Smooth muscle cell (in vitro differentiated cells): ENCODE results near the gene ACSL5. TPM values are rescaled to one million over a fixed set of nuclear protein-coding genes. Genes with fewer than 3 reads are reported as not detected.
"Not testable (repeated sequence)": the region's sequence is repeated elsewhere in the genome, so short reads cannot be mapped to it uniquely, and the experiment has no call there.

Source experiments
- DNase-seq: peaks from one replicate; lab custom pipeline; 2025; ENCODE audit not compliant: unreplicated experiment; lab: John Stamatoyannopoulos, UW
- H2AFZ ChIP-seq: fragments of 200-600 bp; sonication (generic); 2 replicates; pipeline ENCODE4 v1.6.0; 2016; ENCODE audit warnings: antibody characterized with exemption, low read depth, mild to moderate bottlenecking
- H3F3A ChIP-seq: fragments of 200-600 bp; sonication (generic); 2 replicates; pipeline ENCODE4 v1.6.0; 2017; ENCODE audit warnings: antibody characterized with exemption, low read depth
- H3K27ac ChIP-seq: fragments of 200-600 bp; sonication (generic); 2 replicates; pipeline ENCODE4 v1.5.1; 2016; ENCODE audit warnings: low read depth, mild to moderate bottlenecking
- H3K27me3 ChIP-seq: fragments of 200-600 bp; sonication (generic); 2 replicates; pipeline ENCODE4 v1.6.1; 2016; ENCODE audit warnings: low read depth, mild to moderate bottlenecking
- H3K36me3 ChIP-seq: fragments of 200-600 bp; sonication (generic); 2 replicates; pipeline ENCODE4 v1.5.1; 2016; ENCODE audit warnings: low read depth
- H3K4me1 ChIP-seq: fragments of 200-600 bp; sonication (generic); 2 replicates; pipeline ENCODE4 v1.5.1; 2016; ENCODE audit warnings: low read depth
- H3K4me2 ChIP-seq: fragments of 200-600 bp; sonication (generic); 2 replicates; pipeline ENCODE4 v1.6.0; 2016; ENCODE audit warnings: mild to moderate bottlenecking
- H3K4me3 ChIP-seq: fragments of 200-600 bp; sonication (generic); 2 replicates; pipeline ENCODE4 v1.5.1; 2016; ENCODE audit warnings: mild to moderate bottlenecking
- H3K79me2 ChIP-seq: fragments of 200-600 bp; sonication (generic); 2 replicates; pipeline ENCODE4 v1.6.0; 2016; ENCODE audit warnings: low read depth, mild to moderate bottlenecking
- H3K9ac ChIP-seq: fragments of 200-600 bp; sonication (generic); 2 replicates; pipeline ENCODE4 v1.6.0; 2016; ENCODE audit warnings: low read depth
- H3K9me3 ChIP-seq: fragments of 200-600 bp; sonication (generic); replicated peaks from 2 replicates; pipeline ENCODE4 v1.5.1; 2016; ENCODE audit warnings: low read depth
- H4K20me1 ChIP-seq: fragments of 200-600 bp; sonication (generic); 2 replicates; pipeline ENCODE4 v1.6.0; 2016; ENCODE audit warnings: low read depth
- CTCF ChIP-seq: fragments of 200-600 bp; sonication (generic); IDR thresholded peaks from 2 replicates; pipeline ENCODE4 v1.5.1; 2017; ENCODE audit warnings: borderline replicate concordance, mild to moderate bottlenecking, antibody characterized with exemption; ENCODE audit not compliant: insufficient read depth, poor library complexity, severe bottlenecking
- WGBS: methylation state at CpG from one replicate; pipeline ENCODE4 v1.1.7; 2016; ENCODE audit warnings: low lambda C conversion rate; 5-methylcytosine and 5-hydroxymethylcytosine counted together
- polyA plus RNA-seq: library from polyadenylated mRNA; unstranded; fragments of >200 nt; fragmentation: Nextera tagmentation; extraction: Ambion mirVana; gene quantifications from 2 replicates; pipeline ENCODE4 v1.2.1, GENCODE V29; 2016
- total RNA-seq: library from RNA; depleted of rRNA; stranded (reverse); fragments of >200 nt; gene quantifications from 2 replicates; pipeline ENCODE4 v1.2.3, GENCODE V29; 2014

ACSL5 gene
- total and polyA plus RNA-seq, 2 experiments from 2014 or later: 0.61 TPM; not detected in 1

GRCh38 chr10:112461029-112461887 lies 87.3 kb downstream of the ACSL5 start:
- Histone ChIP-seq H3K9me3 (no peaks in the 10 kb centered on the region), H3K27me3 (no peaks in the 10 kb centered on the region), H4K20me1 (peaks cover 18% of the 10 kb centered on the region), H3F3A (no peaks in the 10 kb centered on the region), H3K27ac (peak overlapping the region; percentile 72), H3K9ac (peak overlapping the region; percentile 56), H3K79me2 (no peaks in the 10 kb centered on the region), H3K4me1 (no peaks in the 10 kb centered on the region), H3K36me3 (peaks cover 12% of the 10 kb centered on the region), H3K4me2 (no peak overlapping the region), H3K4me3 (no peak overlapping the region), H2AFZ (no peak overlapping the region)
- TF ChIP-seq CTCF: no peak
- 93% methylated on average over 4 of the region's 4 CpGs for WGBS
- no peak for DNase-seq

GRCh38 chr10:112464074-112464473 lies 90.2 kb downstream of the ACSL5 start:
- Histone ChIP-seq H3K36me3 (peaks cover 12% of the 10 kb centered on the region), H4K20me1 (peaks cover 26% of the 10 kb centered on the region)
- H3K9ac ChIP-seq, DNase-seq, H3K9me3 ChIP-seq, H3F3A ChIP-seq, H3K4me1 ChIP-seq, H3K27ac ChIP-seq, H3K4me3 ChIP-seq, H3K27me3 ChIP-seq, H3K4me2 ChIP-seq, H3K79me2 ChIP-seq, H2AFZ ChIP-seq: not testable (repeated sequence)
- 100% methylated on average over 5 of the region's 5 CpGs for WGBS

GRCh38 chr10:112465299-112465883 lies 91.5 kb downstream of the ACSL5 start:
- Histone ChIP-seq H3K27ac (no peak overlapping the region), H3K9me3 (no peaks in the 10 kb centered on the region), H3K9ac (no peak overlapping the region), H4K20me1 (peaks cover 25% of the 10 kb centered on the region), H3K4me3 (no peak overlapping the region), H3K36me3 (peaks cover 12% of the 10 kb centered on the region), H3K79me2 (no peaks in the 10 kb centered on the region), H3K27me3 (no peaks in the 10 kb centered on the region), H3K4me2 (no peak overlapping the region), H2AFZ (no peak overlapping the region), H3K4me1 (no peaks in the 10 kb centered on the region), H3F3A (no peaks in the 10 kb centered on the region)
- WGBS: 95% methylated on average over 3 of the region's 3 CpGs
- TF ChIP-seq CTCF: no peak
- no peak for DNase-seq

GRCh38 chr10:112466802-112467201 lies 92.9 kb downstream of the ACSL5 start:
- WGBS: 98% methylated on average over 3 of the region's 3 CpGs
- Histone ChIP-seq H3K4me2 (no peak overlapping the region), H3K27me3 (no peaks in the 10 kb centered on the region), H3K4me3 (no peak overlapping the region), H3K9me3 (no peaks in the 10 kb centered on the region), H3F3A (no peaks in the 10 kb centered on the region), H2AFZ (no peak overlapping the region), H3K79me2 (no peaks in the 10 kb centered on the region), H3K9ac (no peak overlapping the region), H3K4me1 (no peaks in the 10 kb centered on the region), H3K27ac (no peak overlapping the region), H3K36me3 (peaks cover 12% of the 10 kb centered on the region), H4K20me1 (peaks cover 25% of the 10 kb centered on the region)
- no peak for DNase-seq
- TF ChIP-seq CTCF: no peak
